GM20000 (cell line): ENCODE data around the gene SMC4.

ENCODE experiments used
- DNase-seq: peaks from one replicate; pipeline ENCODE4 v3.0.0; 2012; ENCODE audit warnings: low spot score
- CTCF ChIP-seq: IDR thresholded peaks from 2 replicates; pipeline ENCODE4 v1.5.1; 2012; ENCODE audit warnings: mild to moderate bottlenecking, control low read depth; ENCODE audit errors: extremely low read depth, missing control alignments

The SMC4 gene

GRCh38 chr3:160398820-160399124 is 678 bp upstream of the SMC4 start:
- TF ChIP-seq CTCF, result no peak
- no peak for DNase-seq

GRCh38 chr3:160400030-160400701 is 716 bp downstream of the SMC4 start:
- no peak for TF ChIP-seq CTCF
- peak; percentile 37 for DNase-seq

- DNase-seq, result peak; percentile 19
- no peak for TF ChIP-seq CTCF
These were observed 1.3 kb downstream of the SMC4 start for GRCh38 chr3:160400702-160401150.

- no peak for DNase-seq
- no peak for TF ChIP-seq CTCF
These were observed 2.0 kb downstream of the SMC4 start for GRCh38 chr3:160401291-160402095.

GRCh38 chr3:160402221-160403027 is 3.0 kb downstream of the SMC4 start:
- DNase-seq, result no peak
- TF ChIP-seq CTCF, result no peak

- TF ChIP-seq CTCF, result no peak
- DNase-seq, result no peak
These were observed 3.6 kb downstream of the SMC4 start for GRCh38 chr3:160403028-160403545.
